NCI-H460 (cell line): ENCODE measurements around the gene DNAAF9. TPM values are rescaled to one million over a fixed set of nuclear protein-coding genes. Genes with fewer than 3 reads are reported as not detected.

Source experiments
- DNase-seq: peaks from one replicate; pipeline ENCODE4 v3.0.0-alpha.2; 2016; ENCODE audit warnings: low read depth; ENCODE audit errors: extremely low read depth
- small RNA-seq, 2 experiments: library from RNA; depleted of rRNA; stranded (forward); fragments of <200 nt; gene quantifications; one replicate each; pipeline ENCODE3, GENCODE V24; 2014
- total RNA-seq: library from RNA; depleted of rRNA; stranded (reverse); fragments of >200 nt; shearing (Covaris generic); gene quantifications from 2 replicates; pipeline ENCODE4 v1.2.3, GENCODE V29; 2014; rRNA removed

Gene DNAAF9
- total RNA-seq, 1 experiment from 2014 or later, result 11.8 TPM

- DNase-seq, result no peak
Observed at GRCh38 chr20:3378138-3378537, 29.3 kb downstream of the DNAAF9 start.

GRCh38 chr20:3377644-3378043 lies 29.8 kb downstream of the DNAAF9 start:
- no peak for DNase-seq

GRCh38 chr20:3374296-3374695 lies 33.2 kb downstream of the DNAAF9 start:
- no peak for DNase-seq

GRCh38 chr20:3371754-3372153 lies 35.7 kb downstream of the DNAAF9 start:
- DNase-seq, result no peak

- no peak for DNase-seq
Observed at GRCh38 chr20:3367089-3367488, 40.4 kb downstream of the DNAAF9 start.

GRCh38 chr20:3364323-3365013 lies 43.0 kb downstream of the DNAAF9 start:
- DNase-seq, result no peak

- DNase-seq, result no peak
Observed at GRCh38 chr20:3360752-3361151, 46.7 kb downstream of the DNAAF9 start.

GRCh38 chr20:3358676-3359340 lies 48.7 kb downstream of the DNAAF9 start:
- DNase-seq, result no peak

Small RNA genes within 50 kb of the gene (small RNA-seq; reads per million reads assigned to genes)
- gene RF00012 (0 to 0.12 reads per million in 2 experiments), gene RNU6-1019P (0 reads per million in 2 experiments)

Other genes with a start within 250 kb of the DNAAF9 start
- gene FASTKD5, start 247.8 kb downstream of the DNAAF9 start, total RNA-seq, result 33.5 and 37.5 TPM in 2 replicates
- 2.5 and 2.7 TPM in 2 replicates for gene UBOX5, start 247.8 kb downstream of the DNAAF9 start, total RNA-seq
- gene LZTS3, start 234.1 kb downstream of the DNAAF9 start, total RNA-seq, result 3.4 and 3.8 TPM in 2 replicates
- gene DDRGK1, start 203.0 kb downstream of the DNAAF9 start, total RNA-seq, result 81.4 and 90.9 TPM in 2 replicates
- gene ITPA, start 198.2 kb downstream of the DNAAF9 start, total RNA-seq, result 116 TPM in 2 replicates
- gene SLC4A11, start 168.5 kb downstream of the DNAAF9 start, total RNA-seq, result 65.8 and 71.0 TPM in 2 replicates
- 28.5 and 35.6 TPM in 2 replicates for gene ATRN, start 63.3 kb upstream of the DNAAF9 start, total RNA-seq